Activated CD8-positive, alpha-beta memory T cell treated with anti-CD3 and anti-CD28 coated beads for 48 hours (primary cell): ENCODE data around the gene UNC5B.

Experiments used
- DNase-seq, 3 experiments: peaks; one replicate each; pipeline ENCODE4 v3.0.0-alpha.2; 2020; ENCODE audit warnings: low read depth in 2 of 3, low spot score in 2 of 3

Gene UNC5B

GRCh38 chr10:71253981-71254818 is 41.8 kb downstream of the UNC5B start:
- no peak for DNase-seq

- no peak for DNase-seq
Observed at GRCh38 chr10:71254834-71255549, 42.6 kb downstream of the UNC5B start.

- DNase-seq = no peak
Observed at GRCh38 chr10:71255550-71255807, 43.1 kb downstream of the UNC5B start.

- no peak for DNase-seq
Observed at GRCh38 chr10:71255808-71256660, 43.7 kb downstream of the UNC5B start.

- DNase-seq = no peak
Observed at GRCh38 chr10:71256661-71257318, 44.4 kb downstream of the UNC5B start.

- DNase-seq = no peak
Observed at GRCh38 chr10:71257319-71257997, 45.1 kb downstream of the UNC5B start.

- DNase-seq = no peak
Observed at GRCh38 chr10:71258046-71258445, 45.7 kb downstream of the UNC5B start.

- DNase-seq = no peak
Observed at GRCh38 chr10:71258446-71259145, 46.2 kb downstream of the UNC5B start.

GRCh38 chr10:71259282-71259681 is 46.9 kb downstream of the UNC5B start:
- no peak for DNase-seq

- DNase-seq = no peak
Observed at GRCh38 chr10:71259815-71260501, 47.6 kb downstream of the UNC5B start.

- no peak for DNase-seq
Observed at GRCh38 chr10:71260622-71261325, 48.4 kb downstream of the UNC5B start.

GRCh38 chr10:71262027-71262426 is 49.7 kb downstream of the UNC5B start:
- DNase-seq = no peak

GRCh38 chr10:71262817-71263216 is 50.4 kb downstream of the UNC5B start:
- no peak for DNase-seq

GRCh38 chr10:71263376-71263775 is 51.0 kb downstream of the UNC5B start:
- DNase-seq = no peak

- DNase-seq = no peak
Observed at GRCh38 chr10:71264345-71265200, 52.2 kb downstream of the UNC5B start.

GRCh38 chr10:71265201-71265575 is 52.8 kb downstream of the UNC5B start:
- no peak for DNase-seq

- no peak for DNase-seq
Observed at GRCh38 chr10:71265618-71266146, 53.3 kb downstream of the UNC5B start.
